ENCODE results near the gene GPT2.

GPT2 gene

GRCh38 chr16:46896314-46896968 is 12.3 kb downstream of the GPT2 start:
- in situ Hi-C loops (cut with MboI; ENCODE audit: low sequenced_read_pairs): no loop called here

DNA sequence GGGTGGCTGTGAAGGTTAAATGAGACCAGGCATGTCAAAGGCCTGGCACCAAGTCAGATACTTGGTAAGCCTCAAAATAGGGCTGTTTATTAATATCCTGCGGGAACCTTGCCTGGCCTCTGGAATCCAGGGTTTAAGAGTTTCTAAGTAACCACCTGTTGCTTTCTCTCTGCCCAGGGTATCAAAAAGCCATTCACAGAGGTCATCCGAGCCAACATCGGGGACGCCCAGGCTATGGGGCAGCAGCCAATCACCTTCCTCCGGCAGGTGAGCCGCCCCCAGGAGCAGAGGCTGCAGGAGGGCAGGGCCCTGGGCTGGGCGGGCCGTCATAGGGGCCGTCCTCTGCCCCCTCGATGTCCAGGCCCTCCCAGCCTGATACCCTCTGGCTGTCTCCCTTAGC is 13.3 kb downstream of the GPT2 start:
- in situ Hi-C loops (cut with MboI; ENCODE audit: low sequenced_read_pairs): no loop called here

DNA sequence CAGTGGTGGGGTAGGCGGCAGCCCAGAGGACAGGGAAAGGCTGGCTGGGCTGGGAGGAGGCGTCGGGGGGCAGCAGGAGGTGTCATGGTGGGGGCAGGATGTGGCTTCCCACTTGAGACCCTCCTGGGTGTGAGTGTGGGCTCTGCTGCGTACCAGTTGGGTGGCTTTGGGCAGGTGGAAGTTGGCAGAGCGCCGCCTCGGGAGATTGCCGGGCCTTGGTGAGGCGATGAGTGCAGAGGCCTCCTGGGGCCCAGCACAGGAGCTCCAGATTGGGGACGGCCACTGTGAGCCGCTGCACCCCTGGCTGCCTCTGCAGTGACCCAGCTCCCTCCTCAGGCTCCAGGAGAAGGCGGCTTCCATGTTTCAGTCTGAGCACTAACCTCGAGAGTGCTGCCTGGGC is 13.8 kb downstream of the GPT2 start:
- in situ Hi-C loops (cut with MboI; ENCODE audit: low sequenced_read_pairs): no loop called here

GRCh38 chr16:46899443-46900143 is 15.4 kb downstream of the GPT2 start:
- in situ Hi-C loops (cut with MboI; ENCODE audit: low sequenced_read_pairs): loop anchor here (25.0 kb wide), 1 partner anchor 237 kb away; no protein-coding TSS in a partner anchor

DNA sequence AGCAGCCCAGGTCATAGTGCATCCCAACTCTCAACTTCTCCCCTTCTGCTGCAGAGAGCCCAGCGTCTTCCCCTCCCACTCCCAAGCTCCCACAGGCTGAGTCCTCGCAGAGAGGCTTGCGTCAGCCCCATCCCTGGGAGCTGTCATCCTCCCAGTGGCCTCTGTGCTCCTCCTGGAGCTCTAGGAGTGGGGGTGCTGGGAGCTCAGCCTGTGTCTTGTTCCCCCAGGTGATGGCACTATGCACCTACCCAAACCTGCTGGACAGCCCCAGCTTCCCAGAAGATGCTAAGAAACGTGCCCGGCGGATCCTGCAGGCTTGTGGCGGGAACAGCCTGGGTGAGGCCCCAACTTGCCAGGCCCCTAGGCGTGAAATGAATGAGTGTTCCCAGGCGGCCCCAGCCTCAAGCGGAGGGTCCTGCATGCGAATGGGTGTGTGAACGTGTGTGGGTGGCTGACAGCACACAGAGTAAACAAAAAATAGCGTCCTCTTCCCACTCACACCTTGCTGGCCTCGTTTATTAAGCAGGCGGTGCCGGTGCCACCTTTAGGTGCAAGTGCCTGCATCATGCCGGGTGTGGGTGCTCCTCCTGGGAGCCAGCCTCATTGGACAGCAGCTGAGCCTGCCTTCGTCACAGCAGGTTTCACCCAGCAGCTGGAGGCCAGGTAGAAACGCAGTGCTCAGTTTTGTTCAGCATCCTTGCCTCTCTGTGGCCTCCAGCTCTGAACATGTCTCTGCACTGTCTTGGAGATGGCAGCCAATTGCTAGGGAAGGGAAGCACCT is 16.5 kb downstream of the GPT2 start:
- in situ Hi-C loops (cut with MboI; ENCODE audit: low sequenced_read_pairs): loop anchor here (25.0 kb wide), 1 partner anchor 238 kb away; no protein-coding TSS in a partner anchor

DNA sequence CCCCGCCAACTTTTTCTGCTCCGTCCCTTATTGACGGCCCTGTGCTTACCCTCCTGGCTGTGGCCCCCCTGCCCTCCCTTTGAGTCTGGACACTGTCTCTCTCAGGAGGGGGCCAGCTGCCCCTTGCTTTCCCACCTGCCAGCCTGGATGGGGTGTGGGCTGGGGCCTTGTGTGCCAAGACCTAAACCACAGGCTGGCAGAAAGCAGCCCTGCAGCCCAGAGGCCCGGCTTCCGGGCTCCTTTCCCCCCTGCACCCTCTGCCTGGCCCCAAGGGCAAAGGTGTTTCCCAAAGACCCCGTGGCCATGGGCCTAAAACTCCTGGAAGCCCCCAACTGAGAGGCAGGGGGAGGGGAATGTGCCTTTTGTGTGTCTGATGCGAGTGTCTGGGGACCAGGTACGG is 17.5 kb downstream of the GPT2 start:
- in situ Hi-C loops (cut with MboI; ENCODE audit: low sequenced_read_pairs): loop anchor here (25.0 kb wide), 1 partner anchor 239 kb away; no protein-coding TSS in a partner anchor

DNA sequence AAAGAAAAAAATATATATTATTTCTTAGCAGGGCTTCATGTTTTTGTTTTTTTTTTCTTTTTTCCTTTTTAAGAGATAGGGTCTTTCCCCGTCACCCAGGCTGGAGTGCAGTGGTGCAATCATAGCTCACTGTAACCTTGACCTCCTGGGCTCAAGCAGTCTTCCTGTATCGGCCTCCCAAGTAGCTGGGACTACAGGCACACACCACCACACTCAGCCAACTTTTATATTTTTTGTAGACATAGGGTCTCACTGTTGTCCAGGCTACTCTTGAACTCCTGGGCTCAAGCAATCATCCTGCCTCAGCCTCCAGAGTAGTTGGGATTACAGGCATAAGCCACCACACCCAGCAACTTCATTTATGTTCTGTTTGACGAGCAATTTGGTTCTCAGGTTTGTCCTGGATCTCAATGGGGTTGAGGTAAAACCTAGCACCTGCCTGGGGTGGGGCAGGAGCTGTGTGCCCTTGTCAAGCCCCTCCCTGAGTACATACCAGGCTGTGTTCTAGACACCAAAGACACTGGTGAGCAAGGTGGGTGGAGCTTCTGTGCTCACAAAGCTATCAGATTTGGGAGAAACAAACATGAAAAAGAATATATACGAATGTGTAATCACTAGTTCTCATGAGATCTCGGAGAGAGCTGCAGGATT is 19.2 kb downstream of the GPT2 start:
- in situ Hi-C loops (cut with MboI; ENCODE audit: low sequenced_read_pairs): loop anchor here (25.0 kb wide), 1 partner anchor 241 kb away; no protein-coding TSS in a partner anchor

DNA sequence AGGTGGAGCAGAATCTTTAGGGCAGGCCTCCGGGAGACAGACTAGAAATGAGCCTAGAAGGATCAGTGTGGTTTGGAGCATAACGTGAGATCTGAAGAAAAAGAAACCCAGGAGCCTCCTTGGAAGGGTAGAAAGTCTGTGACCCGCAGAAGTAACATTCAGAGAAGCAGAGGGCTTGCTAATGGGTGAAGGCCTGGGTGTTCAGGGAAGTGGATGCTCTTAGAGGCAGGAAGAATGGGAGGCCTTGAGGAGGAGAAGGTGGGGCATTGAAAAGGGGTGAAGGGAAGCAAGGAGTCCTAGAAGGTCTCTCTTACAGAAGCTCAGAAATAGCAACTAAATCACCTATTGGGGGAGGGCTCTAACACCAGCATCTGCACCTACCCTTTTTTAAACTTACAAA is 20.3 kb downstream of the GPT2 start:
- in situ Hi-C loops (cut with MboI; ENCODE audit: low sequenced_read_pairs): loop anchor here (25.0 kb wide), 1 partner anchor 242 kb away; no protein-coding TSS in a partner anchor

- in situ Hi-C loops (cut with MboI; ENCODE audit: low sequenced_read_pairs): loop anchor here (25.0 kb wide), 1 partner anchor 244 kb away; no protein-coding TSS in a partner anchor
Measured at GRCh38 chr16:46906360-46907060, 22.3 kb downstream of the GPT2 start.

- in situ Hi-C loops (cut with MboI; ENCODE audit: low sequenced_read_pairs): loop anchor here (25.0 kb wide), 1 partner anchor 245 kb away; no protein-coding TSS in a partner anchor
Measured at GRCh38 chr16:46907061-46907774, 23.1 kb downstream of the GPT2 start.

- in situ Hi-C loops (cut with MboI; ENCODE audit: low sequenced_read_pairs): loop anchor here (25.0 kb wide), 1 partner anchor 246 kb away; no protein-coding TSS in a partner anchor
Measured at GRCh38 chr16:46908540-46909372, 24.6 kb downstream of the GPT2 start.

DNA sequence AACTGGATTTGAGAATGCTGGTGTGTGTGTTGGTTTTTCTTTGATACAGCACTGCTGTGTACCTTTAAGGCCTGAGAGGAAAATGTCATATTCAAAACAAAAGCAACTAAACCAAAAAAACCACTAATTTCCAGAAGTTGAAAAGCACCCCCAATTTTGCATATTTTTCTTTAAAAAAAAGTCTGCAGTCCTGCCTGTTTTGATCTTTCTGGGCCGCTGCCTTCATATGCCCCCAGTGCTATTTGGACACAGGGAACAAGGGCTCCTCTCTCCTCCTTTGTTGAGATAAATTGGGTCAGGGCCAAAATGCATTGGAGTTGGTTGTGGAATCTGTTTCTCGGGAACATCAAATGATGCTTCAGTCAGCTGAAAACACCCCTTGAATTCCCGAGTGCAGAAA is 26.9 kb downstream of the GPT2 start:
- in situ Hi-C loops (cut with MboI; ENCODE audit: low sequenced_read_pairs): loop anchor here (25.0 kb wide), 1 partner anchor 249 kb away; no protein-coding TSS in a partner anchor

GRCh38 chr16:46911650-46912049 is 27.5 kb downstream of the GPT2 start:
- in situ Hi-C loops (cut with MboI; ENCODE audit: low sequenced_read_pairs): loop anchor here (25.0 kb wide), 1 partner anchor 249 kb away; no protein-coding TSS in a partner anchor

- in situ Hi-C loops (cut with MboI; ENCODE audit: low sequenced_read_pairs): loop anchor here (25.0 kb wide), 1 partner anchor 252 kb away; no protein-coding TSS in a partner anchor
Measured at GRCh38 chr16:46914556-46915201, 30.5 kb downstream of the GPT2 start.

DNA sequence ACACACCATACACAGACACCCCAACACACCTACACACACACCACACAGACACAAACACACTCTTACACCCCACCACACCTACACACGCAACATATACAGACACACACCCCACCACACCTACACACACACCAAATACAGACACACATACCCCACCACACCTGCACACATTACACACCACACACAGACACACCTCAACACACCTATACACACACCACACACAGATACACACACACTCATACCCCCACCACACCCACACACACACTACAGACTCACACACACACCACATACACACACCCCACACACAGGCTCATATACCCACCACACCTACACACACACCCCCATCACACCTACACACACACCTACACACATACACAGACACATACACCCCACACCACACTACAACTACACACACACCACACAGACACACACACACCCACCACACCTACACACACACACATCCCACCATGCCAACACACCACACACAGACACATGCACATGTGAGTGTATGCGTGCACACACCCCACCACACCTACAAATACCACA is 31.4 kb downstream of the GPT2 start:
- in situ Hi-C loops (cut with MboI; ENCODE audit: low sequenced_read_pairs): loop anchor here (25.0 kb wide), 1 partner anchor 253 kb away; no protein-coding TSS in a partner anchor

GRCh38 chr16:46916980-46917379 is 32.8 kb downstream of the GPT2 start:
- in situ Hi-C loops (cut with MboI; ENCODE audit: low sequenced_read_pairs): loop anchor here (25.0 kb wide), 1 partner anchor 255 kb away; no protein-coding TSS in a partner anchor

GRCh38 chr16:46918400-46918799 is 34.2 kb downstream of the GPT2 start:
- in situ Hi-C loops (cut with MboI; ENCODE audit: low sequenced_read_pairs): loop anchor here (25.0 kb wide), 1 partner anchor 256 kb away; no protein-coding TSS in a partner anchor

Measured in HL-60/S4 treated with retinoic acid at 250 ng/mL for 4 days and 3 days (cell line).